Brain microvascular endothelial cell (primary cell): ENCODE results near the gene SLC1A4.
"Not testable (repeated sequence)": the region's sequence is repeated elsewhere in the genome, so short reads cannot be mapped to it uniquely, and the experiment has no call there.

ENCODE experiments used
- DNase-seq: peaks from one replicate; pipeline ENCODE4 v3.0.0-alpha.2; 2020
- H3K27ac ChIP-seq: fragments of 250-450 bp; sonication (Bioruptor Pico); 2 replicates; pipeline ENCODE4 v1.5.1; 2020; ENCODE audit warnings: mild to moderate bottlenecking, moderate library complexity
- H3K27me3 ChIP-seq: fragments of 250-450 bp; sonication (Bioruptor Pico); replicated peaks from 2 replicates; pipeline ENCODE4 v1.5.1; 2020; ENCODE audit warnings: mild to moderate bottlenecking
- H3K36me3 ChIP-seq: fragments of 250-450 bp; sonication (Bioruptor Pico); replicated peaks from 2 replicates; pipeline ENCODE4 v1.5.1; 2020; ENCODE audit warnings: mild to moderate bottlenecking
- H3K4me3 ChIP-seq: 2 replicates; pipeline ENCODE4 v1.5.1; 2011; ENCODE audit warnings: low read depth, mild to moderate bottlenecking, control low read depth, low read length, moderate library complexity
- in situ Hi-C: cut with HindIII; loops from 2 replicates; pipeline ENCODE4 v1.10.0; 2017; ENCODE audit warnings: low sequenced_read_pairs, low pct_ligation_motif_present
- TF ChIP-seq, protein P1 (sequence below): IDR thresholded peaks from 2 replicates; pipeline ENCODE4 v1.5.1; 2011; ENCODE audit warnings: low read depth, mild to moderate bottlenecking, moderate library complexity, low read length, control low read depth, inconsistent platforms; ENCODE audit errors: missing control alignments

The SLC1A4 gene

DNA sequence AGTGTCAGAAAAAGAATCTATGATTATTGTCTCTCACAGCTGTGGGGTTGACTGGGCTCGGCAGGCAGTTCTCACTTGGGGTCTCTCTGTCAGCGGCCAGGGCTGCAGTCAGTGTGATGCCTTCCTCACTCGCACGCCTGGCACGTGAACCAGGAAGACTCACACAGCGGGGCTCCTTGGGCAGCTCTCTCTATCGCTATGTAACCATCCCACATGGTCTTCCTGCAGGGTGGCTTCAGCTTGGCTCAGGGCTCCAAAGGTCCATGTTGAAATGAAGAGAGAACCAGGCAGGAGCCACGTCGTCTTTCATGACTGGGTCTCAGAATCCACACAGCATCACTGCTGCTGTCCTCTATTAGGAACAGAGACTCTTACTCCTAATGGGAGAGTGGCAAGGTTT, 30.6 kb upstream of the SLC1A4 start:
- Histone ChIP-seq H3K27ac (no peak overlapping the region), H3K4me3 (no peak overlapping the region), H3K36me3 (no peaks in the 10 kb centered on the region), H3K27me3 (no peaks in the 10 kb centered on the region)
- in situ Hi-C loops, result no loop called here
- DNase-seq, result no peak
- TF ChIP-seq, protein P1, sequence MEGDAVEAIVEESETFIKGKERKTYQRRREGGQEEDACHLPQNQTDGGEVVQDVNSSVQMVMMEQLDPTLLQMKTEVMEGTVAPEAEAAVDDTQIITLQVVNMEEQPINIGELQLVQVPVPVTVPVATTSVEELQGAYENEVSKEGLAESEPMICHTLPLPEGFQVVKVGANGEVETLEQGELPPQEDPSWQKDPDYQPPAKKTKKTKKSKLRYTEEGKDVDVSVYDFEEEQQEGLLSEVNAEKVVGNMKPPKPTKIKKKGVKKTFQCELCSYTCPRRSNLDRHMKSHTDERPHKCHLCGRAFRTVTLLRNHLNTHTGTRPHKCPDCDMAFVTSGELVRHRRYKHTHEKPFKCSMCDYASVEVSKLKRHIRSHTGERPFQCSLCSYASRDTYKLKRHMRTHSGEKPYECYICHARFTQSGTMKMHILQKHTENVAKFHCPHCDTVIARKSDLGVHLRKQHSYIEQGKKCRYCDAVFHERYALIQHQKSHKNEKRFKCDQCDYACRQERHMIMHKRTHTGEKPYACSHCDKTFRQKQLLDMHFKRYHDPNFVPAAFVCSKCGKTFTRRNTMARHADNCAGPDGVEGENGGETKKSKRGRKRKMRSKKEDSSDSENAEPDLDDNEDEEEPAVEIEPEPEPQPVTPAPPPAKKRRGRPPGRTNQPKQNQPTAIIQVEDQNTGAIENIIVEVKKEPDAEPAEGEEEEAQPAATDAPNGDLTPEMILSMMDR, result no peak

DNA sequence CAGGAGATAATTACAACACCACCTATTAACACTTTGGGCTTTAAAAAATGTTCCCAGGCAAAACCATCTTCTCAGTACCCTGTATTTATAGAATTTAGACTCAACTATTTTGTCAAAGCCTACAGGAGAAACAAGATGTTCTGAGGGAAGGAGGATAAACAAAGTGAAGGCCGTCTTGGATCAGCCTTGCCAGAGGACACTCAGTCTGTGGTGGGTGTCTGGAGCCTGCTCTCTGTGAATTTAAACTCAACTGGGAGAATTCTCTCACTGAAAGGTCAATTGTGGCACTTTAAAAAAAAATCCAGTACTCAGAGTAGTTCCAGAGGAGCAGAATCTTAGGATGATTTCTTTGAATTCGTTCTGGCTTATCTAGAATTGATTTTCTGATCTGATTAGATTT, 28.4 kb upstream of the SLC1A4 start:
- no peak for DNase-seq
- H3K27me3 ChIP-seq, result no peaks in the 10 kb centered on the region
- H3K36me3 ChIP-seq, result no peaks in the 10 kb centered on the region
- TF ChIP-seq, protein P1, result no peak
- no peak overlapping the region for H3K4me3 ChIP-seq
- no peak overlapping the region for H3K27ac ChIP-seq
- in situ Hi-C loops, result no loop called here

DNA sequence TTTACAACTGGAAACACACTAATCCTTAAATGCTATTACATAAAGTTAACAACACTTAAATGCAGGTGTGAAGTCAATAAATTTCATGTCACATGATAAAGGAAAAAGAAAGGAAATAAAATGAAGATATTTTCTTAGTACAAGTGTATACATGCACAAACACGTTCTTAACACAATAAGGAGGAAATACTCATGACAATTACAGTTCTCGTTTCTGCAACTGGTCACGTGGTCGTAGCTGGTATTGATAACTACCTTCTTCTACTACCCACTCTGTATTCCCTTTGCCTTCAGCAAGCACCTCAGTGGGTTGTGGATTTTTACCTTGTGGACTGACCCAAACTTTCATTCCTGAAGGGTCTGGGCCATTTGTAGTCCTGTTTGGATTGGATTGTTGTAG, 26.1 kb upstream of the SLC1A4 start:
- H3K27ac ChIP-seq, H3K36me3 ChIP-seq, DNase-seq, H3K4me3 ChIP-seq, in situ Hi-C loops, H3K27me3 ChIP-seq: not testable (repeated sequence)

DNA sequence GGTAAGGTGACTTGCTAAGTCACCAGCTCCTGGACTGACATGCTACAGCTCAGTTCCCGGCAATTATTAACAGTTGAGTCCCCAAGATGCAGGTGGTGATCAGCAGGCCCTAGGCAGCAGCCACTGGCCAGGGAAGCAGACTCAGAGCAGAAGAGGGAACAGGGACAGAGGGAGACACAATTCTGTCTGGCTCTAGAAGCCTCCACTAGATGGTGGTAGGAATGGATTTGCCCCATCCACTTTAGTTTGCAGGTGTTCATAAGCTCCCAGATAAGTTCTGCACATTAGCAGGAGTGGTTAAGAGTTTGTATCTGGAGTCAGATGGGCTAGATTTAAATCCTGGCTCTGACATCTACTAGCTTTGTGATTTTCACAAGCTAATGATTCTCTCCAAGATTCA, 25.5 kb upstream of the SLC1A4 start:
- no peaks in the 10 kb centered on the region for H3K36me3 ChIP-seq
- H3K4me3 ChIP-seq, result no peak overlapping the region
- H3K27ac ChIP-seq, result no peak overlapping the region
- H3K27me3 ChIP-seq, result no peaks in the 10 kb centered on the region
- DNase-seq, result no peak
- TF ChIP-seq, protein P1, result no peak
- in situ Hi-C loops, result no loop called here

DNA sequence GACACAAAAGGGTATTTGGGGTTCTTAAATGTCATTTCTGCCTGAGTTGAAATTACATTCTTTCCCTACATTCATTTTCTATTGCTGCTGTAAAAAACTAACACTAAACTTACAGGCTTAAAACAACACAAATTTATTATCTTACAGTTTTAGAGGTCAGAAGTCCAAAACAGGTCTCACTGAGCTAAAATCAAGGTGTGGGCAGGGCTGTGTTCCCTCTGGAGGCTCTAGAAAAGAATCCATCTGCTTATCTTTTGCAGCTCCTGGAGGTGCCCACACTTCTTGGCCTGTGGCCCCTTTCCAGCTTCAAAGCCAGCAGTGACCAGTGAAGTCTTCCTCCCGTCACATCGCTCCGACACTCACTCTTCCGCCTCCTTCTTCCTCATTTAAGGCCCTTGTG, 23.2 kb upstream of the SLC1A4 start:
- Histone ChIP-seq H3K27ac (no peak overlapping the region), H3K27me3 (no peaks in the 10 kb centered on the region), H3K36me3 (no peaks in the 10 kb centered on the region), H3K4me3 (no peak overlapping the region)
- TF ChIP-seq, protein P1, result no peak
- in situ Hi-C loops, result no loop called here
- DNase-seq, result no peak

DNA sequence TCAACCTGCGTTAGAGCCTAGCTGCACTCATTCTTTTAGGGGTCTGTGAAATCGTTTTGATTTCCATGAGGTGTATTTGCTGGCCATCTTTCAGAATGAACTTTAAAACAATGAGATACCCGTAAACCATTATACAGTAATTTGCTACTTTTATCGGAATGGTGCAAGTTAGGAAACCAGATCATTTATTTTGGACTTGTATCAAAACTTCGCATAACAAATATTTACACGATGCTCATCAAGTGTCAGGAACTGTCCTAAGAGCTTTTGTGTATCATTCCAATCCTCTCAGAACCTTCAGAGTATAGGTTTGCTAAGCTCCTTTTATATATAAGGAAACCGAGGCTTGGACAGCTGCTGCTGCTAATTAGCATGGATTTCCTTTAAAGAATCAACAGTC, 22.4 kb upstream of the SLC1A4 start:
- TF ChIP-seq, protein P1, result no peak
- Histone ChIP-seq H3K36me3 (no peaks in the 10 kb centered on the region), H3K27ac (no peak overlapping the region), H3K27me3 (no peaks in the 10 kb centered on the region), H3K4me3 (no peak overlapping the region)
- no peak for DNase-seq
- in situ Hi-C loops, result no loop called here
